ENCODE measurements around the gene CASKIN2. TPM values are rescaled to one million over a fixed set of nuclear protein-coding genes. Genes with fewer than 3 reads are reported as not detected.

Gene CASKIN2
- polyA plus RNA-seq, 3 donors from 2014 or later: not detected

- peaks cover 0 to 7% (median 3%) of the 10 kb centered on the region in 3 donors for H3K36me3 Mint-ChIP-seq
- peak overlapping the region in 4 of 6 donors; percentile 27 to 79 (median 30) for H3K27ac Mint-ChIP-seq
- H3K27me3 Mint-ChIP-seq (ENCODE audit: low read depth in 3 of 3): peaks cover 0 to 7% (median 6%) of the 10 kb centered on the region in 3 donors
- no peaks in the 10 kb centered on the region for H3K9me3 Mint-ChIP-seq
- DNase-seq: no peak
- H3K4me3 Mint-ChIP-seq: no peak overlapping the region
- H3K4me1 Mint-ChIP-seq: peaks cover 41 to 45% of the 10 kb centered on the region in 2 donors
These were observed 25.7 kb upstream of the CASKIN2 start for GRCh38 chr17:75540923-75541503.

- Mint-ChIP-seq H3K9me3 (no peaks in the 10 kb centered on the region), H3K36me3 (peaks cover 0 to 7% (median 3%) of the 10 kb centered on the region in 3 donors), H3K27me3 (ENCODE audit: low read depth in 3 of 3) (peaks cover 0 to 13% (median 7%) of the 10 kb centered on the region in 3 donors), H3K27ac (peak overlapping the region in 2 of 6 donors; percentile 24 to 27), H3K4me3 (no peak overlapping the region), H3K4me1 (peaks cover 44 to 49% of the 10 kb centered on the region in 2 donors)
- no peak for DNase-seq
These were observed 24.8 kb upstream of the CASKIN2 start for GRCh38 chr17:75539967-75540729.

GRCh38 chr17:75536366-75536765, 21.0 kb upstream of the CASKIN2 start:
- no peak for DNase-seq
- Mint-ChIP-seq H3K4me1 (peaks cover 54 to 59% of the 10 kb centered on the region in 2 donors), H3K4me3 (peak overlapping the region; percentile 4 to 94 (median 56)), H3K36me3 (peaks cover 5 to 12% (median 7%) of the 10 kb centered on the region in 3 donors), H3K27me3 (ENCODE audit: low read depth in 3 of 3) (peaks cover 0 to 11% (median 11%) of the 10 kb centered on the region in 3 donors), H3K9me3 (no peaks in the 10 kb centered on the region), H3K27ac (peak overlapping the region; percentile 92 to 99 (median 98))

GRCh38 chr17:75535871-75536270, 20.5 kb upstream of the CASKIN2 start:
- Mint-ChIP-seq H3K27ac (peak overlapping the region; percentile 92 to 99 (median 98)), H3K4me1 (peaks cover 53 to 59% of the 10 kb centered on the region in 2 donors), H3K4me3 (peak overlapping the region; percentile 78 to 96 (median 88)), H3K36me3 (peaks cover 5 to 12% (median 7%) of the 10 kb centered on the region in 3 donors), H3K27me3 (ENCODE audit: low read depth in 3 of 3) (peaks cover 0 to 11% (median 9%) of the 10 kb centered on the region in 3 donors), H3K9me3 (no peaks in the 10 kb centered on the region)
- DNase-seq: peak in 1 of 3 donors; percentile 19

GRCh38 chr17:75535119-75535537, 19.8 kb upstream of the CASKIN2 start:
- H3K4me1 Mint-ChIP-seq: peaks cover 52 to 60% of the 10 kb centered on the region in 2 donors
- peaks cover 0 to 11% (median 9%) of the 10 kb centered on the region in 3 donors for H3K27me3 Mint-ChIP-seq (ENCODE audit: low read depth in 3 of 3)
- peak overlapping the region; percentile 78 to 96 (median 88) for H3K4me3 Mint-ChIP-seq
- H3K36me3 Mint-ChIP-seq: peaks cover 5 to 13% (median 7%) of the 10 kb centered on the region in 3 donors
- no peaks in the 10 kb centered on the region for H3K9me3 Mint-ChIP-seq
- peak; percentile 89 to 90 (median 89) for DNase-seq
- peak overlapping the region; percentile 92 to 99 (median 98) for H3K27ac Mint-ChIP-seq

GRCh38 chr17:75531721-75532072, 16.4 kb upstream of the CASKIN2 start:
- H3K9me3 Mint-ChIP-seq: no peaks in the 10 kb centered on the region
- H3K36me3 Mint-ChIP-seq: peaks cover 4 to 11% (median 8%) of the 10 kb centered on the region in 3 donors
- DNase-seq: no peak
- H3K4me3 Mint-ChIP-seq: no peak overlapping the region
- peaks cover 0 to 11% (median 8%) of the 10 kb centered on the region in 3 donors for H3K27me3 Mint-ChIP-seq (ENCODE audit: low read depth in 3 of 3)
- H3K27ac Mint-ChIP-seq: no peak overlapping the region
- H3K4me1 Mint-ChIP-seq: peaks cover 52 to 61% of the 10 kb centered on the region in 2 donors

GRCh38 chr17:75530837-75531720, 15.7 kb upstream of the CASKIN2 start:
- peaks cover 52 to 62% of the 10 kb centered on the region in 2 donors for H3K4me1 Mint-ChIP-seq

GRCh38 chr17:75526555-75527270, 11.4 kb upstream of the CASKIN2 start:
- H3K27me3 Mint-ChIP-seq (ENCODE audit: low read depth in 3 of 3): peaks cover 0 to 5% (median 0%) of the 10 kb centered on the region in 3 donors
- peaks cover 23 to 36% of the 10 kb centered on the region in 2 donors for H3K4me1 Mint-ChIP-seq
- H3K36me3 Mint-ChIP-seq: peaks cover 10 to 13% (median 12%) of the 10 kb centered on the region in 3 donors
- peak overlapping the region; percentile 90 to 96 (median 92) for H3K4me3 Mint-ChIP-seq
- H3K9me3 Mint-ChIP-seq: no peaks in the 10 kb centered on the region
- DNase-seq: no peak
- H3K27ac Mint-ChIP-seq: peak overlapping the region; percentile 81 to 91 (median 84)

More at GRCh38 chr17:75530837-75531720, 15.7 kb upstream of the CASKIN2 start:
- DNase-seq: no peak
- Mint-ChIP-seq H3K36me3 (peaks cover 4 to 11% (median 8%) of the 10 kb centered on the region in 3 donors), H3K9me3 (no peaks in the 10 kb centered on the region), H3K27me3 (ENCODE audit: low read depth in 3 of 3) (peaks cover 0 to 11% (median 5%) of the 10 kb centered on the region in 3 donors), H3K27ac (peak overlapping the region in 2 of 6 donors; percentile 12 to 20), H3K4me3 (no peak overlapping the region)

- Mint-ChIP-seq H3K4me1 (peaks cover 21 to 36% of the 10 kb centered on the region in 2 donors), H3K27me3 (ENCODE audit: low read depth in 3 of 3) (peaks cover 0 to 5% (median 0%) of the 10 kb centered on the region in 3 donors), H3K9me3 (no peaks in the 10 kb centered on the region), H3K4me3 (peak overlapping the region; percentile 90 to 96 (median 92)), H3K36me3 (peaks cover 10 to 16% (median 12%) of the 10 kb centered on the region in 3 donors), H3K27ac (peak overlapping the region; percentile 81 to 91 (median 85))
- peak in 2 of 3 donors; percentile 17 to 22 for DNase-seq
These were observed 10.6 kb upstream of the CASKIN2 start for GRCh38 chr17:75525806-75526554.

- Mint-ChIP-seq H3K9me3 (no peaks in the 10 kb centered on the region), H3K4me3 (peak within 1 kb of the TSS; percentile 90 to 96 (median 92)), H3K27me3 (ENCODE audit: low read depth in 3 of 3) (peaks cover 0 to 5% (median 0%) of the 10 kb centered on the region in 3 donors), H3K27ac (peak within 1 kb of the TSS; percentile 81 to 91 (median 85)), H3K36me3 (peaks cover 10 to 20% (median 12%) of the 10 kb centered on the region in 3 donors), H3K4me1 (peaks cover 16 to 33% of the 10 kb centered on the region in 2 donors)
- peak; percentile 83 to 87 (median 86) for DNase-seq
These were observed 9.9 kb upstream of the CASKIN2 start, which contains the start of gene LLGL2 for GRCh38 chr17:75524970-75525805. Gene LLGL2 (plus strand): TSS chr17:75525697. CDS start chr17:75543427, 17,730 bp downstream.

- peak overlapping the region; percentile 35 to 77 (median 71) for H3K4me3 Mint-ChIP-seq
- H3K36me3 Mint-ChIP-seq: peaks cover 8 to 20% (median 13%) of the 10 kb centered on the region in 3 donors
- H3K9me3 Mint-ChIP-seq: no peaks in the 10 kb centered on the region
- H3K27ac Mint-ChIP-seq: peak overlapping the region; percentile 56 to 86 (median 70)
- peak in 1 of 3 donors; percentile 11 for DNase-seq
- H3K4me1 Mint-ChIP-seq: peaks cover 23 to 33% of the 10 kb centered on the region in 2 donors
- peaks cover 0 to 5% (median 0%) of the 10 kb centered on the region in 3 donors for H3K27me3 Mint-ChIP-seq (ENCODE audit: low read depth in 3 of 3)
These were observed 9.1 kb upstream of the CASKIN2 start for GRCh38 chr17:75524269-75524969.
